Measurements from ENCODE around the gene NECTIN4. TPM values are rescaled to one million over a fixed set of nuclear protein-coding genes. Genes with fewer than 3 reads are reported as not detected.
A peak's percentile ranks its signal among the peaks of the same experiment; 100 is the strongest.

NECTIN4 gene
- total RNA-seq, 1 experiment from 2014 or later = 8.8 TPM

- H3K4me2 ChIP-seq = peak overlapping the region; percentile 50
- ChIA-PET POLR2A (ENCODE audit: unreplicated experiment) (interaction anchor here (0.8 kb wide), 1 partner anchor 47 kb away, joined by 5 read pairs; the partner anchor contains the start of gene USF1), CTCF (no interaction called here)
- DNase-seq = peak; percentile 56 to 82
- H3K9me2 ChIP-seq (ENCODE audit: insufficient read depth) = no peaks in the 10 kb centered on the region
- H3K79me2 ChIP-seq (ENCODE audit: low read depth) = peaks cover 14% of the 10 kb centered on the region
- intact Hi-C loops (cut with micrococcal nuclease; ENCODE audit: unreplicated experiment) = no loop called here
- no peak overlapping the region for H2AFZ ChIP-seq
- H3F3A ChIP-seq (ENCODE audit: insufficient read depth, low read depth) = peaks cover 13% of the 10 kb centered on the region
- H3K27me3 ChIP-seq (ENCODE audit: insufficient read depth, low read depth) = no peaks in the 10 kb centered on the region
- no peaks in the 10 kb centered on the region for H4K20me1 ChIP-seq (ENCODE audit: insufficient read depth)
- no peak for TF ChIP-seq EZH2 (IDR thresholded peaks at IDR 0.05; ENCODE audit: low read depth)
- TF ChIP-seq, protein P1, sequence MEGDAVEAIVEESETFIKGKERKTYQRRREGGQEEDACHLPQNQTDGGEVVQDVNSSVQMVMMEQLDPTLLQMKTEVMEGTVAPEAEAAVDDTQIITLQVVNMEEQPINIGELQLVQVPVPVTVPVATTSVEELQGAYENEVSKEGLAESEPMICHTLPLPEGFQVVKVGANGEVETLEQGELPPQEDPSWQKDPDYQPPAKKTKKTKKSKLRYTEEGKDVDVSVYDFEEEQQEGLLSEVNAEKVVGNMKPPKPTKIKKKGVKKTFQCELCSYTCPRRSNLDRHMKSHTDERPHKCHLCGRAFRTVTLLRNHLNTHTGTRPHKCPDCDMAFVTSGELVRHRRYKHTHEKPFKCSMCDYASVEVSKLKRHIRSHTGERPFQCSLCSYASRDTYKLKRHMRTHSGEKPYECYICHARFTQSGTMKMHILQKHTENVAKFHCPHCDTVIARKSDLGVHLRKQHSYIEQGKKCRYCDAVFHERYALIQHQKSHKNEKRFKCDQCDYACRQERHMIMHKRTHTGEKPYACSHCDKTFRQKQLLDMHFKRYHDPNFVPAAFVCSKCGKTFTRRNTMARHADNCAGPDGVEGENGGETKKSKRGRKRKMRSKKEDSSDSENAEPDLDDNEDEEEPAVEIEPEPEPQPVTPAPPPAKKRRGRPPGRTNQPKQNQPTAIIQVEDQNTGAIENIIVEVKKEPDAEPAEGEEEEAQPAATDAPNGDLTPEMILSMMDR (conservative IDR thresholded peaks at IDR 0.05) = no peak
- no peaks in the 10 kb centered on the region for H3K9me3 ChIP-seq (ENCODE audit: insufficient read depth, low read depth)
- peak overlapping the region; percentile 46 for H3K27ac ChIP-seq
- H3K4me1 ChIP-seq (replicated peaks; ENCODE audit: insufficient read depth) = peaks cover 70% of the 10 kb centered on the region
- no TSS peak for BruUV-seq (replicated peaks)
- no peaks in the 10 kb centered on the region for H3K36me3 ChIP-seq (ENCODE audit: low read depth)
- no peak overlapping the region for H3K4me3 ChIP-seq
Measured at GRCh38 chr1:161092621-161093028, 3.3 kb upstream of the NECTIN4 start.

DNA sequence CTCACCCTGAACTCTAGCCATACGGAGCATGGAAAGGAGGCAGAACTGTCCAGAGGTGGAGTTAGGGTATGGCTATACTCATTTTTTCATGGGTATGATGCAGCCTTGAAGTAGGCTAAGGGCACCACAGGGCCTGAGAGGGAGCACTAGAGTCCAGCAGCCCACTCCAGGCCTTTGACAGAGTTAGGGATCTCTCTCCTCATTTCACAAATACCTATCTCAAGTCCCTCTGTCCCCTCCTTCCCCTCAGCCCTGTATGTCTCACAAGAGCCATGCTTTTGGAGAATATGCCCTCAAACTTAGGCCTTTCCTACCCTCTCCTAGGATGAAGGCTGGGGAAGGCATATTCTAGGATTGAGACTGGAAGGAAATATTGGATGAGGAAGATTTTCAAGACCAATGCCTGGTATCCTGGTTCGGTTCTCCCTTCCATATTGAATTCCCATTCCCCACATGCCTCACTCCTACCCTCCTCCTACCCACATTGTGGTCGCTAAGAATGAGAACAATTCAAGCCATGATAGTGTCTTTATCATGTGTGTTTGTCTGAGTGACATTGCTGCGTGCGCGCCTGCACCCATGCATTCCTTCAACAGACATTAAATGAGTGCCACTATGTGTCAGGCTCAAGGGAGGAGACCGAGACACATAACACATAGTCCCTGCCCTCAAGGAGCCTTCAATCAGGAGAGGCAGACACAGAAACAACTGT, 2.6 kb upstream of the NECTIN4 start:
- Histone ChIP-seq H3K4me3 (no peak overlapping the region), H3K27ac (no peak overlapping the region; the same call in 1 of the 2 replicates), H3K4me2 (peak overlapping the region; percentile 50), H3K9me2 (ENCODE audit: insufficient read depth) (no peaks in the 10 kb centered on the region), H3K36me3 (ENCODE audit: low read depth) (no peaks in the 10 kb centered on the region), H2AFZ (no peak overlapping the region), H3K79me2 (ENCODE audit: low read depth) (peaks cover 21% of the 10 kb centered on the region), H3K27me3 (ENCODE audit: insufficient read depth, low read depth) (no peaks in the 10 kb centered on the region), H4K20me1 (ENCODE audit: insufficient read depth) (no peaks in the 10 kb centered on the region), H3K9me3 (ENCODE audit: insufficient read depth, low read depth) (no peaks in the 10 kb centered on the region), H3F3A (ENCODE audit: insufficient read depth, low read depth) (peaks cover 17% of the 10 kb centered on the region), H3K4me1 (replicated peaks; ENCODE audit: insufficient read depth) (peaks cover 71% of the 10 kb centered on the region)
- ChIA-PET CTCF (no interaction called here), POLR2A (ENCODE audit: unreplicated experiment) (interaction anchor here (0.8 kb wide), 1 partner anchor 46 kb away, joined by 5 read pairs; the partner anchor contains the start of gene USF1)
- TF ChIP-seq EZH2 (IDR thresholded peaks at IDR 0.05; ENCODE audit: low read depth) = no peak
- TF ChIP-seq, protein P1 (conservative IDR thresholded peaks at IDR 0.05) = no peak
- BruUV-seq (replicated peaks) = no TSS peak
- intact Hi-C loops (cut with micrococcal nuclease; ENCODE audit: unreplicated experiment) = no loop called here
- no peak for DNase-seq

- Histone ChIP-seq H2AFZ (no peak overlapping the region), H3K9me3 (ENCODE audit: insufficient read depth, low read depth) (no peaks in the 10 kb centered on the region), H4K20me1 (ENCODE audit: insufficient read depth) (no peaks in the 10 kb centered on the region), H3F3A (ENCODE audit: insufficient read depth, low read depth) (peaks cover 19% of the 10 kb centered on the region), H3K4me3 (no peak overlapping the region), H3K36me3 (ENCODE audit: low read depth) (no peaks in the 10 kb centered on the region), H3K27me3 (ENCODE audit: insufficient read depth, low read depth) (no peaks in the 10 kb centered on the region), H3K4me1 (replicated peaks; ENCODE audit: insufficient read depth) (peaks cover 73% of the 10 kb centered on the region), H3K9me2 (ENCODE audit: insufficient read depth) (no peaks in the 10 kb centered on the region), H3K4me2 (no peak overlapping the region), H3K27ac (no peak overlapping the region), H3K79me2 (ENCODE audit: low read depth) (peaks cover 29% of the 10 kb centered on the region)
- TF ChIP-seq EZH2 (IDR thresholded peaks at IDR 0.05; ENCODE audit: low read depth) = no peak
- TF ChIP-seq, protein P1 (conservative IDR thresholded peaks at IDR 0.05) = no peak
- no peak for DNase-seq
- ChIA-PET POLR2A (ENCODE audit: unreplicated experiment) (no interaction called here), CTCF (no interaction called here)
- no TSS peak for BruUV-seq (replicated peaks)
- intact Hi-C loops (cut with micrococcal nuclease; ENCODE audit: unreplicated experiment) = no loop called here
Measured at GRCh38 chr1:161091093-161091492, 1.7 kb upstream of the NECTIN4 start.
